OCI-LY7 (cell line): ENCODE data around the gene DEDD2.

Source experiments
- EZH2phosphoT487 ChIP-seq: fragments of 200-600 bp; sonication (generic); IDR thresholded peaks from 2 replicates; pipeline ENCODE4 v1.6.1; 2018; ENCODE audit warnings: low read depth, borderline replicate concordance, mild to moderate bottlenecking, mixed run types, antibody characterized with exemption, low read length, moderate library complexity, mixed read lengths
- TF ChIP-seq, protein P1 (sequence below): fragments of 200-600 bp; sonication (generic); conservative IDR thresholded peaks from 2 replicates; pipeline ENCODE4 v1.5.1; 2014; ENCODE audit warnings: mild to moderate bottlenecking, antibody characterized with exemption, low read length, moderate library complexity, mixed read lengths

DNA sequence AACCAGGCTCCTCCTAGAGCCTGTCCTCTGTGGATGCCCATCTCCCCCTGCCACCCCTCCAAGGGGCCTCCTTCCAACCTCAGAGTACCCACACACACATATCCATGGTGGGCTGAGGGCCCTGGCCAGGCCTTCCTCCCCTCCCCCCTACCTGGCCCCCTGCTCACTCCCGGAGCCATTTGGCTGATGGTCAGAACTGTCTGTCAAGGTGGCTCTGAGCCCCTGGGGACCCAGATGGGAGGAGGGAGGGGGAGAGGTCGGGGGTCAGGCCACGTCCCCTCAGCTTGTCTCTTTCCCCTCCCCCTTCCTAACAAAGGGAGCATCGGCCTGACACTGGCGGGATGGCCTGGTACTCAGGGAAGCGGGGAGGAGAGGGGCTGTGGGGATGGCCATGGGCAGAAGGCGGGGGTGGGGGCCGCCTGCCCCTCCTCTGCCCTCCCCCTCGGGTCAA, 66.5 kb downstream of the DEDD2 start:
- TF ChIP-seq, protein P1, sequence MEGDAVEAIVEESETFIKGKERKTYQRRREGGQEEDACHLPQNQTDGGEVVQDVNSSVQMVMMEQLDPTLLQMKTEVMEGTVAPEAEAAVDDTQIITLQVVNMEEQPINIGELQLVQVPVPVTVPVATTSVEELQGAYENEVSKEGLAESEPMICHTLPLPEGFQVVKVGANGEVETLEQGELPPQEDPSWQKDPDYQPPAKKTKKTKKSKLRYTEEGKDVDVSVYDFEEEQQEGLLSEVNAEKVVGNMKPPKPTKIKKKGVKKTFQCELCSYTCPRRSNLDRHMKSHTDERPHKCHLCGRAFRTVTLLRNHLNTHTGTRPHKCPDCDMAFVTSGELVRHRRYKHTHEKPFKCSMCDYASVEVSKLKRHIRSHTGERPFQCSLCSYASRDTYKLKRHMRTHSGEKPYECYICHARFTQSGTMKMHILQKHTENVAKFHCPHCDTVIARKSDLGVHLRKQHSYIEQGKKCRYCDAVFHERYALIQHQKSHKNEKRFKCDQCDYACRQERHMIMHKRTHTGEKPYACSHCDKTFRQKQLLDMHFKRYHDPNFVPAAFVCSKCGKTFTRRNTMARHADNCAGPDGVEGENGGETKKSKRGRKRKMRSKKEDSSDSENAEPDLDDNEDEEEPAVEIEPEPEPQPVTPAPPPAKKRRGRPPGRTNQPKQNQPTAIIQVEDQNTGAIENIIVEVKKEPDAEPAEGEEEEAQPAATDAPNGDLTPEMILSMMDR = no peak
- TF ChIP-seq EZH2phosphoT487 = no peak
